Fibroblast of lung (primary cell): ENCODE results near the gene CHST4.

Experiments
- CTCF ChIP-seq, 2 donors: IDR thresholded peaks in 1 of 2; conservative IDR thresholded peaks in 1 of 2; 1 replicate in 1 of 2; 2 replicates in 1 of 2; pipeline ENCODE4 v1.5.1; 2011 to 2012; ENCODE audit warnings: low read length in 2 of 2, control low read depth in 1 of 2, inconsistent platforms in 1 of 2, low read depth in 1 of 2, mild to moderate bottlenecking in 1 of 2
- EZH2 ChIP-seq: IDR thresholded peaks from 2 replicates; pipeline ENCODE4 v1.5.1; 2012; ENCODE audit warnings: low read length, control low read depth, mild to moderate bottlenecking; ENCODE audit errors: missing control alignments

- TF ChIP-seq CTCF (conservative IDR thresholded peaks at IDR 0.05 in 1 of 2, IDR thresholded peaks at IDR 0.05 in 1 of 2; ENCODE audit: low read depth in 1 of 2, low read length in 2 of 2) (no peak), EZH2 (no peak)
These were observed 29.1 kb downstream of the CHST4 start for GRCh38 chr16:71555230-71555891.
